IPS-18a (cell line): ENCODE results near the gene STK39.
"Not testable (repeated sequence)": the region's sequence is repeated elsewhere in the genome, so short reads cannot be mapped to it uniquely, and the experiment has no call there.

ENCODE experiments used
- H3K27ac ChIP-seq: one replicate; pipeline ENCODE4 v1.5.1; 2013; ENCODE audit warnings: low read length
- H3K27me3 ChIP-seq: one replicate; pipeline ENCODE4 v1.6.1; 2013; ENCODE audit warnings: mild to moderate bottlenecking, low read length; ENCODE audit not compliant: control insufficient read depth, insufficient read depth
- H3K36me3 ChIP-seq: one replicate; pipeline ENCODE4 v1.6.1; 2013; ENCODE audit warnings: low read depth, low read length; ENCODE audit not compliant: control insufficient read depth
- H3K4me1 ChIP-seq: one replicate; pipeline ENCODE4 v1.6.1; 2013; ENCODE audit warnings: low read depth, low read length; ENCODE audit not compliant: control insufficient read depth
- H3K4me3 ChIP-seq: one replicate; pipeline ENCODE4 v1.5.1; 2013; ENCODE audit warnings: low read length
- H3K9ac ChIP-seq: one replicate; pipeline ENCODE4 v1.6.1; 2013; ENCODE audit warnings: mild to moderate bottlenecking, low read length, moderate library complexity
- H3K9me3 ChIP-seq: one replicate; pipeline ENCODE4 v1.6.1; 2013; ENCODE audit warnings: low read depth, low read length; ENCODE audit not compliant: control insufficient read depth

STK39 gene

GRCh38 chr2:168137510-168138180, 109.8 kb downstream of the STK39 start:
- no peaks in the 10 kb centered on the region for H3K27me3 ChIP-seq
- no peaks in the 10 kb centered on the region for H3K9me3 ChIP-seq
- H3K4me1 ChIP-seq, result peaks cover 20% of the 10 kb centered on the region
- H3K4me3 ChIP-seq, result no peak overlapping the region
- no peak overlapping the region for H3K27ac ChIP-seq
- H3K36me3 ChIP-seq, result no peaks in the 10 kb centered on the region
- no peak overlapping the region for H3K9ac ChIP-seq

GRCh38 chr2:168136392-168136977, 110.9 kb downstream of the STK39 start:
- peaks cover 20% of the 10 kb centered on the region for H3K4me1 ChIP-seq
- no peaks in the 10 kb centered on the region for H3K36me3 ChIP-seq
- H3K9ac ChIP-seq, result no peak overlapping the region
- H3K27me3 ChIP-seq, result no peaks in the 10 kb centered on the region
- no peak overlapping the region for H3K4me3 ChIP-seq
- no peaks in the 10 kb centered on the region for H3K9me3 ChIP-seq
- no peak overlapping the region for H3K27ac ChIP-seq

- no peak overlapping the region for H3K27ac ChIP-seq
- H3K27me3 ChIP-seq, result no peaks in the 10 kb centered on the region
- H3K4me3 ChIP-seq, result no peak overlapping the region
- H3K36me3 ChIP-seq, result no peaks in the 10 kb centered on the region
- no peak overlapping the region for H3K9ac ChIP-seq
- no peaks in the 10 kb centered on the region for H3K9me3 ChIP-seq
- peaks cover 20% of the 10 kb centered on the region for H3K4me1 ChIP-seq
Measured at GRCh38 chr2:168135630-168136029, 111.8 kb downstream of the STK39 start.

GRCh38 chr2:168135121-168135520, 112.3 kb downstream of the STK39 start:
- no peak overlapping the region for H3K27ac ChIP-seq
- no peak overlapping the region for H3K4me3 ChIP-seq

GRCh38 chr2:168134485-168134884, 112.9 kb downstream of the STK39 start:
- Histone ChIP-seq H3K36me3 (no peaks in the 10 kb centered on the region), H3K27me3 (no peaks in the 10 kb centered on the region), H3K9ac (no peak overlapping the region), H3K4me1 (peaks cover 20% of the 10 kb centered on the region), H3K27ac (no peak overlapping the region), H3K9me3 (no peaks in the 10 kb centered on the region), H3K4me3 (no peak overlapping the region)

More at GRCh38 chr2:168135121-168135520, 112.3 kb downstream of the STK39 start:
- no peaks in the 10 kb centered on the region for H3K27me3 ChIP-seq
- H3K36me3 ChIP-seq, result no peaks in the 10 kb centered on the region
- H3K9ac ChIP-seq, result no peak overlapping the region
- H3K4me1 ChIP-seq, result peaks cover 20% of the 10 kb centered on the region
- no peaks in the 10 kb centered on the region for H3K9me3 ChIP-seq

- Histone ChIP-seq H3K36me3 (no peaks in the 10 kb centered on the region), H3K4me1 (peaks cover 3% of the 10 kb centered on the region), H3K9me3 (no peaks in the 10 kb centered on the region), H3K27me3 (no peaks in the 10 kb centered on the region), H3K4me3 (no peak overlapping the region), H3K27ac (no peak overlapping the region), H3K9ac (no peak overlapping the region)
Measured at GRCh38 chr2:168132389-168132788, 115.0 kb downstream of the STK39 start.

GRCh38 chr2:168130346-168130745, 117.0 kb downstream of the STK39 start:
- Histone ChIP-seq H3K9me3 (no peaks in the 10 kb centered on the region), H3K9ac (no peak overlapping the region), H3K4me1 (no peaks in the 10 kb centered on the region), H3K27me3 (no peaks in the 10 kb centered on the region), H3K36me3 (no peaks in the 10 kb centered on the region), H3K4me3 (no peak overlapping the region), H3K27ac (no peak overlapping the region)

- Histone ChIP-seq H3K9ac (no peak overlapping the region), H3K27ac (no peak overlapping the region), H3K36me3 (no peaks in the 10 kb centered on the region), H3K4me3 (no peak overlapping the region), H3K27me3 (no peaks in the 10 kb centered on the region), H3K4me1 (no peaks in the 10 kb centered on the region), H3K9me3 (no peaks in the 10 kb centered on the region)
Measured at GRCh38 chr2:168127371-168127770, 120.0 kb downstream of the STK39 start.

GRCh38 chr2:168122210-168122609, 125.2 kb downstream of the STK39 start:
- not testable (repeated sequence) for H3K4me3 ChIP-seq, H3K36me3 ChIP-seq, H3K9ac ChIP-seq, H3K27me3 ChIP-seq, H3K27ac ChIP-seq, H3K9me3 ChIP-seq
- H3K4me1 ChIP-seq, result peaks cover 13% of the 10 kb centered on the region

- H3K4me3 ChIP-seq, result no peak overlapping the region
- no peaks in the 10 kb centered on the region for H3K36me3 ChIP-seq
- no peak overlapping the region for H3K9ac ChIP-seq
- peaks cover 27% of the 10 kb centered on the region for H3K4me1 ChIP-seq
- H3K9me3 ChIP-seq, result no peaks in the 10 kb centered on the region
- H3K27ac ChIP-seq, result no peak overlapping the region
- H3K27me3 ChIP-seq, result no peaks in the 10 kb centered on the region
Measured at GRCh38 chr2:168120730-168121129, 126.7 kb downstream of the STK39 start.

- H3K36me3 ChIP-seq, result no peaks in the 10 kb centered on the region
- H3K9me3 ChIP-seq, result no peaks in the 10 kb centered on the region
- no peak overlapping the region for H3K9ac ChIP-seq
- no peak overlapping the region for H3K4me3 ChIP-seq
- H3K27me3 ChIP-seq, result no peaks in the 10 kb centered on the region
- no peak overlapping the region for H3K27ac ChIP-seq
- peaks cover 29% of the 10 kb centered on the region for H3K4me1 ChIP-seq
Measured at GRCh38 chr2:168120310-168120709, 127.1 kb downstream of the STK39 start.

- Histone ChIP-seq H3K27me3 (no peaks in the 10 kb centered on the region), H3K4me3 (no peak overlapping the region), H3K36me3 (no peaks in the 10 kb centered on the region), H3K27ac (no peak overlapping the region), H3K9me3 (no peaks in the 10 kb centered on the region), H3K9ac (no peak overlapping the region), H3K4me1 (peaks cover 29% of the 10 kb centered on the region)
Measured at GRCh38 chr2:168119515-168120141, 127.8 kb downstream of the STK39 start.
